ENCODE data around the gene NFKBIL1. TPM values are rescaled to one million over a fixed set of nuclear protein-coding genes. Genes with fewer than 3 reads are reported as not detected.

The NFKBIL1 gene
- total RNA-seq, 1 experiment from 2014 or later: 15.1 TPM

DNA sequence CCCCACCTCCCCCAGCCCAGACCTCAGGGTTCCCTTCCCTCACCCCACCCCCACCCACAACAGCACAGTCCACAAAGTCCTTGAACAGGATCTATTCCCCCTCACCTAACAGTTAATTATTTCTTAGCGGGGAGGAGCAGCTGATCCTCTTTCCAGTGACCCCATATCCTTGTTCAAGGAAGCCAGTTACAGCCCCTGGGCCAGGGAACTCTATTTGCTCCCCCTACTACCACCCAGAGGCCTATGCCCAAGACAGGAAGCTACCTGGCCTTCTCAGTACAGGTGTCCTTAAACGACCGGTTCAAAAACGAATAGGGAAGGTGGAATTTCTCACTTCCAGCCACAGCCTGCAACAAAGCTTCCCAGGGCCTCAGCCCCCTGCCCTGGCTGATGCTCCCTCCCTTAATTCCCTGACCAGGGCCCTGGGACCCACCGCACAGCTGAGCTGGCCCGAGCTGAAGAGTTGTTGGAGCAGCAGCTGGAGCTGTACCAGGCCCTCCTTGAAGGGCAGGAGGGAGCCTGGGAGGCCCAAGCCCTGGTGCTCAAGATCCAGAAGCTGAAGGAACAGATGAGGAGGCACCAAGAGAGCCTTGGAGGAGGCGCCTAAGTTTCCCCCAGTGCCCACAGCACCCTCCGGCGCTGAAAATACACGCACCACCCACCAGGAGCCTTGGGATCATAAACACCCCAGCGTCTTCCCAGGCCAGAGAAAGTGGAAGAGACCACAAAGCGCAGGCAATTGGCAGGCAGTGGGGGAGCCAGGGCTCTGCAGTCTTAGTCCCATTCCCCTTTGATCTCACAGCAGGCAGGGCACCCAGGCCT is 17.9 kb upstream of the NFKBIL1 start:
- Histone ChIP-seq H3K23me2 (ENCODE audit: insufficient read length, low read depth, low read length, poor library complexity, severe bottlenecking) (no peaks in the 10 kb centered on the region), H2AFZ (ENCODE audit: low read length) (no peak overlapping the region), H3K4me2 (ENCODE audit: insufficient read depth, insufficient read length, low read length) (no peak overlapping the region), H3K9me3 (ENCODE audit: control insufficient read depth, low read depth, low read length) (no peaks in the 10 kb centered on the region), H3K79me2 (ENCODE audit: insufficient read depth, low read length) (no peaks in the 10 kb centered on the region), H3K9ac (ENCODE audit: extremely low read depth, insufficient read length, low read length) (no peak overlapping the region), H4K8ac (replicated peaks; ENCODE audit: insufficient read length, low read depth, low read length) (no peak overlapping the region), H3K4ac (ENCODE audit: low read depth, low read length) (no peak overlapping the region), H3K18ac (ENCODE audit: insufficient read length, low read depth, low read length) (no peak overlapping the region), H3K27ac (ENCODE audit: insufficient read length, low read depth, low read length) (no peak overlapping the region), H4K5ac (ENCODE audit: insufficient read length, low read depth, low read length) (no peak overlapping the region), H3T11ph (ENCODE audit: low read length) (no peak overlapping the region), H2BK15ac (ENCODE audit: low read depth, low read length) (no peak overlapping the region), H2BK12ac (ENCODE audit: insufficient read length, low read depth, low read length) (no peak overlapping the region), H2BK120ac (ENCODE audit: low read depth, low read length, poor library complexity, severe bottlenecking) (no peak overlapping the region), H4K20me1 (ENCODE audit: control insufficient read depth, insufficient read depth, insufficient read length) (peaks cover 4% of the 10 kb centered on the region), H4K91ac (ENCODE audit: insufficient read length, low read depth, low read length) (no peak overlapping the region), H3K56ac (ENCODE audit: insufficient read length, low read depth, low read length) (no peak overlapping the region), H3K23ac (ENCODE audit: insufficient read length, low read depth, low read length) (no peak overlapping the region), H3K79me1 (ENCODE audit: insufficient read depth, low read depth, low read length, poor library complexity, severe bottlenecking) (peaks cover 2% of the 10 kb centered on the region), H3K27me3 (ENCODE audit: insufficient read depth, low read length) (no peaks in the 10 kb centered on the region), H3K4me1 (ENCODE audit: insufficient read depth, low read length) (no peaks in the 10 kb centered on the region; the same call in 1 of the 2 replicates), H2AK5ac (ENCODE audit: insufficient read length, low read length) (no peak overlapping the region), H3K14ac (ENCODE audit: insufficient read depth, low read length) (no peak overlapping the region), H2BK5ac (ENCODE audit: insufficient read length, low read length) (no peak overlapping the region), H2BK20ac (ENCODE audit: low read depth, low read length, poor library complexity, severe bottlenecking) (no peak overlapping the region)
- Mint-ChIP-seq H3K27ac (peak overlapping the region in 2 of 3 experiments; percentile 52 to 67; a peak in 4 of 7 replicates), H3K4me3 (no peak overlapping the region), H3K27me3 (ENCODE audit: low read depth) (no peaks in the 10 kb centered on the region), H3K36me3 (ENCODE audit: insufficient read depth in 1 of 3, low read depth in 3 of 3) (peaks cover 43 to 52% (median 48%) of the 10 kb centered on the region in 3 experiments), H3K4me1 (peaks cover 23 to 33% of the 10 kb centered on the region in 2 experiments), H3K9me3 (no peaks in the 10 kb centered on the region; a peak in 1 of 5 replicates)
- DNase-seq: no peak
- TF ChIP-seq, protein P1, sequence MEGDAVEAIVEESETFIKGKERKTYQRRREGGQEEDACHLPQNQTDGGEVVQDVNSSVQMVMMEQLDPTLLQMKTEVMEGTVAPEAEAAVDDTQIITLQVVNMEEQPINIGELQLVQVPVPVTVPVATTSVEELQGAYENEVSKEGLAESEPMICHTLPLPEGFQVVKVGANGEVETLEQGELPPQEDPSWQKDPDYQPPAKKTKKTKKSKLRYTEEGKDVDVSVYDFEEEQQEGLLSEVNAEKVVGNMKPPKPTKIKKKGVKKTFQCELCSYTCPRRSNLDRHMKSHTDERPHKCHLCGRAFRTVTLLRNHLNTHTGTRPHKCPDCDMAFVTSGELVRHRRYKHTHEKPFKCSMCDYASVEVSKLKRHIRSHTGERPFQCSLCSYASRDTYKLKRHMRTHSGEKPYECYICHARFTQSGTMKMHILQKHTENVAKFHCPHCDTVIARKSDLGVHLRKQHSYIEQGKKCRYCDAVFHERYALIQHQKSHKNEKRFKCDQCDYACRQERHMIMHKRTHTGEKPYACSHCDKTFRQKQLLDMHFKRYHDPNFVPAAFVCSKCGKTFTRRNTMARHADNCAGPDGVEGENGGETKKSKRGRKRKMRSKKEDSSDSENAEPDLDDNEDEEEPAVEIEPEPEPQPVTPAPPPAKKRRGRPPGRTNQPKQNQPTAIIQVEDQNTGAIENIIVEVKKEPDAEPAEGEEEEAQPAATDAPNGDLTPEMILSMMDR (conservative IDR thresholded peaks at IDR 0.05): no peak
- no CpG with 5 or more reads among the region's 12 CpGs for WGBS (ENCODE audit: extremely low coverage, insufficient read length, low lambda C conversion rate)

Data from H9 (cell line).